Ammon's horn (tissue), 1 donor: Measurements from ENCODE around the gene ASMTL.
"Not testable (repeated sequence)": the region's sequence is repeated elsewhere in the genome, so short reads cannot be mapped to it uniquely, and the experiment has no call there.

Experiments
- DNase-seq: peaks from one replicate; pipeline ENCODE4 v3.0.0-alpha.2; 2016; ENCODE audit warnings: low spot score

The ASMTL gene

GRCh38 chrX:1481636-1482529 is 29.2 kb upstream of the ASMTL start:
- peak; percentile 74 for DNase-seq

GRCh38 chrX:1480082-1480785 is 27.5 kb upstream of the ASMTL start:
- no peak for DNase-seq

GRCh38 chrX:1477801-1478458 is 25.2 kb upstream of the ASMTL start:
- no peak for DNase-seq

- no peak for DNase-seq
Measured at GRCh38 chrX:1477229-1477628, 24.5 kb upstream of the ASMTL start.

GRCh38 chrX:1476682-1477081 is 24.0 kb upstream of the ASMTL start:
- DNase-seq = no peak

GRCh38 chrX:1475881-1476280 is 23.2 kb upstream of the ASMTL start:
- no peak for DNase-seq

GRCh38 chrX:1475481-1475880 is 22.8 kb upstream of the ASMTL start:
- no peak for DNase-seq

GRCh38 chrX:1474593-1474992 is 21.9 kb upstream of the ASMTL start:
- DNase-seq = not testable (repeated sequence)

GRCh38 chrX:1472975-1473374 is 20.3 kb upstream of the ASMTL start:
- DNase-seq = no peak

- DNase-seq = no peak
Measured at GRCh38 chrX:1468250-1468772, 15.6 kb upstream of the ASMTL start.

- DNase-seq = no peak
Measured at GRCh38 chrX:1466971-1467561, 14.4 kb upstream of the ASMTL start.

GRCh38 chrX:1466232-1466661 is 13.5 kb upstream of the ASMTL start:
- no peak for DNase-seq

GRCh38 chrX:1465286-1466231 is 12.8 kb upstream of the ASMTL start:
- DNase-seq = no peak

- DNase-seq = no peak
Measured at GRCh38 chrX:1464971-1465285, 12.2 kb upstream of the ASMTL start.

- DNase-seq = no peak
Measured at GRCh38 chrX:1464041-1464970, 11.6 kb upstream of the ASMTL start.

- DNase-seq = no peak
Measured at GRCh38 chrX:1463581-1463980, 10.9 kb upstream of the ASMTL start.

- DNase-seq = no peak
Measured at GRCh38 chrX:1462596-1463251, 10.0 kb upstream of the ASMTL start.

GRCh38 chrX:1462110-1462509 is 9.4 kb upstream of the ASMTL start:
- no peak for DNase-seq

GRCh38 chrX:1455948-1456280 is 3.2 kb upstream of the ASMTL start:
- no peak for DNase-seq
